Esophagus squamous epithelium (tissue), 5 donors: ENCODE results near the gene GPSM3. TPM values are rescaled to one million over a fixed set of nuclear protein-coding genes. Genes with fewer than 3 reads are reported as not detected.

Experiments
- DNase-seq: peaks from one replicate; lab custom pipeline; 2025; lab: John Stamatoyannopoulos, UW
- H3K27ac ChIP-seq, 4 donors: fragments of 200-600 bp; sonication (generic); one replicate each; pipeline ENCODE4 v1.5.1; 2016 to 2019; ENCODE audit warnings: mild to moderate bottlenecking in 1 of 4
- H3K27me3 ChIP-seq, 4 donors: fragments of 200-600 bp; sonication (generic); 1 replicate in 3 of 4; 2 replicates in 1 of 4; pipeline versions ENCODE4 v1.5.1 to v1.6.0; 2017 to 2021; ENCODE audit warnings: antibody characterized with exemption in 1 of 4
- H3K36me3 ChIP-seq, 3 donors: fragments of 200-600 bp; sonication (generic); one replicate each; pipeline ENCODE4 v1.5.1; 2016 to 2019
- H3K4me1 ChIP-seq, 3 donors: fragments of 200-600 bp; sonication (generic); one replicate each; pipeline ENCODE4 v1.5.1; 2017 to 2019
- H3K4me3 ChIP-seq, 4 donors: fragments of 200-600 bp; sonication (generic); 1 replicate in 3 of 4; 2 replicates in 1 of 4; pipeline ENCODE4 v1.5.1; 2016 to 2019; ENCODE audit warnings: mild to moderate bottlenecking in 2 of 4, moderate library complexity in 1 of 4
- H3K9me3 ChIP-seq, 3 donors: fragments of 200-600 bp; sonication (generic); one replicate each; pipeline ENCODE4 v1.5.1; 2016 to 2019
- POLR2A ChIP-seq, 4 donors: fragments of 450-650 bp; IDR thresholded peaks; one replicate each; pipeline ENCODE4 v1.6.1; 2017; ENCODE audit warnings: antibody characterized with exemption in 4 of 4, mild to moderate bottlenecking in 4 of 4, moderate library complexity in 3 of 4
- WGBS, 2 donors: methylation state at CpG; one replicate each; pipeline ENCODE4 v1.1.5; 2018; 5-methylcytosine and 5-hydroxymethylcytosine counted together
- intact Hi-C: fragments of 100-400 bp; cut with DNase I; formaldehyde crosslinking; loops from one replicate; pipeline ENCODE4 v1.15.0; 2022
- total RNA-seq, 4 donors: library from RNA; depleted of rRNA; stranded (reverse); fragments of >200 nt; gene quantifications; one replicate each; pipeline ENCODE4 v1.1.0, GENCODE V29; 2016
- TF ChIP-seq, protein P1 (sequence below), 6 experiments: fragments of 450-650 bp in 4 of 6; fragments of 200-600 bp in 2 of 6; sonication (generic) in 2 of 6; IDR thresholded peaks; one replicate each; pipeline ENCODE4 v1.5.1; 2016 to 2019; ENCODE audit warnings: antibody characterized with exemption in 6 of 6, mild to moderate bottlenecking in 4 of 6, moderate library complexity in 4 of 6
- donor health status: DM: yes; HTN: yes; CAD: no.

The GPSM3 gene
- total RNA-seq, 4 donors from 2014 or later = 1.6 to 14.1 (median 6.5) TPM

DNA sequence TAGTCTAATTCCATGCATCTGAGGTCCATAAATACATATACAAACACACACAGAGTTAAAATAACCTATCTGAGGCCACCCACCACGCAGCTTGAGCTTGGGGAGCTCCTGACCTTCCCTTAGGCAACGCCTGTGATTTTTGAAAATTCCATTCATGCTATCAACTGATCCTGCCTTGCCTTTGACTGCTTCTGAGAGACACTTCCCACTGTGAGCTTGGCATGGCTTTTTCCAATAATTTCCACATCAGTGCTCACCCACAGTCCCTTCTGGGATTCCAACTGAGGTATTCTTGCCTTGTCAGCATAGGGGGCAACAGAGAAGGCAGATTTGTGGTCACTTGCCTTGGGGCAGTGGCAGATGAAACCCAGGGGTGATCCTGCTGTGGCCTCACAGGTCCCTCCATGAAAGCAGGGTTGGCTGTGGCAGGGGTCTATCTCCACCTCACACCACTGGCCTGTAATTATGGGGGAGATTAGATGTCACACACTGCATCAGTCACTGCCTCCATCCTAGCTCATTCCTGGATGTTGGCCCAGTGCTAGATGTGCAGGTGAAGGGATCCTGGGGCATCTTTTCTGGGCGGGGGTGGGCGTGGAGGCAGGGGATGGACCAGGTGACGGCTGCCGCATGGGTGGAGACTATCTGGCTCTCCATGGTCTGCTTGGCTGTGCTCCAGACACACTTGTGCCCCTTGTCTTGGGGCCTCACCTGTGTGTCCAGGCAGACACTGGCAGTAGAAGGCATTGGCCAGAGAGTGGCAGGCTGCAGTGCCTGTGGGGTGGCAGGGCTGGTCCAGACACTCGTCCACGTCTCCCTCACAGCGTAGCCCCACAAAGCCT is 11.2 kb upstream of the GPSM3 start:
- Histone ChIP-seq H3K9me3 (no peaks in the 10 kb centered on the region), H3K27ac (no peak overlapping the region), H3K36me3 (peaks cover 0 to 6% (median 0%) of the 10 kb centered on the region in 3 donors), H3K4me3 (no peak overlapping the region), H3K4me1 (no peaks in the 10 kb centered on the region), H3K27me3 (peaks cover 0 to 4% (median 0%) of the 10 kb centered on the region in 4 donors)
- WGBS, 2 donors = 85 to 86% methylated on average over 2 to 5 of the region's 9 CpGs
- intact Hi-C loops = no loop called here
- DNase-seq = no peak
- TF ChIP-seq, protein P1, sequence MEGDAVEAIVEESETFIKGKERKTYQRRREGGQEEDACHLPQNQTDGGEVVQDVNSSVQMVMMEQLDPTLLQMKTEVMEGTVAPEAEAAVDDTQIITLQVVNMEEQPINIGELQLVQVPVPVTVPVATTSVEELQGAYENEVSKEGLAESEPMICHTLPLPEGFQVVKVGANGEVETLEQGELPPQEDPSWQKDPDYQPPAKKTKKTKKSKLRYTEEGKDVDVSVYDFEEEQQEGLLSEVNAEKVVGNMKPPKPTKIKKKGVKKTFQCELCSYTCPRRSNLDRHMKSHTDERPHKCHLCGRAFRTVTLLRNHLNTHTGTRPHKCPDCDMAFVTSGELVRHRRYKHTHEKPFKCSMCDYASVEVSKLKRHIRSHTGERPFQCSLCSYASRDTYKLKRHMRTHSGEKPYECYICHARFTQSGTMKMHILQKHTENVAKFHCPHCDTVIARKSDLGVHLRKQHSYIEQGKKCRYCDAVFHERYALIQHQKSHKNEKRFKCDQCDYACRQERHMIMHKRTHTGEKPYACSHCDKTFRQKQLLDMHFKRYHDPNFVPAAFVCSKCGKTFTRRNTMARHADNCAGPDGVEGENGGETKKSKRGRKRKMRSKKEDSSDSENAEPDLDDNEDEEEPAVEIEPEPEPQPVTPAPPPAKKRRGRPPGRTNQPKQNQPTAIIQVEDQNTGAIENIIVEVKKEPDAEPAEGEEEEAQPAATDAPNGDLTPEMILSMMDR (IDR thresholded peaks at IDR 0.05) = no peak
- no peak for TF ChIP-seq POLR2A (IDR thresholded peaks at IDR 0.05)

DNA sequence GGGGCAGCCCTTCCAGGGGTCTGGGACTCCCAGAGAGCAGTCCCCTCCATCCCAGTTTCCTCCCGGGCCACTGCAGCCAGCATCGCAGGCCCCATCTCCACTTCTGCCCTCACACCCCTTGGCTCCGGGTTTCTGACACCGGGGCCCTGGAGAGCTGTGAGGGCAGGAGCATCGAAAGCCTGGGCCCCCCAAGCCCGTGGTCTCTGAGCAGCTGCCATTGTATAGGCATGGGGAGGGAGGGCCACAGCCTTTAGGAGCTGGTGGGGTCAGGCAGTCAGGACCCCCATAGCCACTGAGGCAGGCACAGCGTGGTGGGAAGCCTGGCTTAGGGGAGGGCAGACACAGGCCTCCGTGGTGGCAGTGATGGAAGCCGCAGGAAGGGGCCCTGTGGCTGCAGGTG is 9.7 kb upstream of the GPSM3 start:
- Histone ChIP-seq H3K4me3 (no peak overlapping the region), H3K27ac (no peak overlapping the region), H3K27me3 (peaks cover 0 to 4% (median 0%) of the 10 kb centered on the region in 4 donors), H3K36me3 (peaks cover 0 to 6% (median 0%) of the 10 kb centered on the region in 3 donors), H3K4me1 (peaks cover 0 to 6% (median under 1%) of the 10 kb centered on the region in 3 donors), H3K9me3 (no peaks in the 10 kb centered on the region)
- intact Hi-C loops = no loop called here
- no peak for DNase-seq
- 60 to 100% methylated on average over 1 of the region's 9 CpGs for WGBS, 2 donors
- TF ChIP-seq, protein P1 (IDR thresholded peaks at IDR 0.05) = no peak
- no peak for TF ChIP-seq POLR2A (IDR thresholded peaks at IDR 0.05)

DNA sequence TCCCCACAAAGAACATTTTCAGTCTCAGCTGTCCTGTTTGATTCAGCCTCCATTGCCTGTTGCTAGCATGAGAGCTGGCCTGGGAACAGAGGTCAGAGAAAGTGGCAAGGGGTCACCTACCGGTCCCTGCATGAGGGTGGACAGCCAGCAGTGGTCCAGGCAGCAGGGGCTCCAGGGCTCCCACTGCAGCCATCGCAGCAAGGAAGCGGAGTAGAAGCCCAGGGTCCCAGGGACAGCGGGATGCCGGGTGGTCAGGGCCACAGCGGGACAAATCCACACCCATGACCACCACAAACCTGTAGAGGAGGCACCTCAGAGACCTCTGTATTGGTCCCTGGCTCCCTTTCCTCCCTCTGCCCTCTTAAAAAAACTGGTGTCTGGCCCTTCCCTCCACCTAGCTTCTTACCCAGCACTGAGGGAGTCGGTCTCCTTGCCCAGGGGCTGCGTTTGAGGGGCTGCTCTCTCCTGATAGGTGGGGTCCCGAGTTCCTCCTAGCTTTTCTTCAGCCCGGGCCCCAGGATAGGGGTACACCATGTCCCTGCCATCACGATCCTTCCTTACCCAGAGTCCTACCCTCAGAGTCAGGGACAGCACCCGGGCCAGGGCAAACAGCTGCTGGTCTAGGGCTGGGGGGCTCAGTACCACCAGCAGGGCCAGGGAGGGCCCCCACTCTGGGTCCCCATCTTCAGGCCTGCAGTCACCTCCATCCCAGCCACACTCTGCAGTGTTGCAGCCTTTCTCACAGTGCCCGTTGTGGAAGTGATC is 8.4 kb upstream of the GPSM3 start:
- no peak for DNase-seq
- 93 to 100% methylated on average over 2 to 10 of the region's 13 CpGs for WGBS, 2 donors
- Histone ChIP-seq H3K27me3 (peaks cover 0 to 4% (median 0%) of the 10 kb centered on the region in 4 donors), H3K4me3 (no peak overlapping the region), H3K4me1 (peaks cover 0 to 18% (median 6%) of the 10 kb centered on the region in 3 donors), H3K9me3 (no peaks in the 10 kb centered on the region), H3K36me3 (peaks cover 0 to 6% (median 0%) of the 10 kb centered on the region in 3 donors), H3K27ac (no peak overlapping the region)
- intact Hi-C loops = no loop called here
- TF ChIP-seq POLR2A (IDR thresholded peaks at IDR 0.05) = no peak
- TF ChIP-seq, protein P1 (IDR thresholded peaks at IDR 0.05) = no peak

DNA sequence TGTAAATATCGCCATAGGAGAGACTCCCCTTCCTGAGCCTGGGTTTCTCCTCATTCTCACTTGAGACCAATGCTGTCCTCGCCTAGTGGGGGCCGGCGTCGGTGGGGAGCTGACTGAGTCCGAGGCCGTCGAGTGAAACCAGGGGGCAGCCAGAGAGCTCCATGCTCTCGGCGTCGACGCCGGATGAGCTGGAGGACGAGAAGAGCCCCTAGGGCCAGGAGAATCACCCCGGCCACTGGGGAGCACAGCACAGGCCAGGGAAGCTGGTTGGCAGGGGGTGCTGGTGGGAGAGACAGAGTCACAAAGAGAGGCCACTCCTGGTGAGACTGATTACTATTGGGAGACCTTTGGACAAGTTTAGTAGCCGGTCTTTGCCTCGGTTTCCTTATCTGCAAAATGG is 6.4 kb upstream of the GPSM3 start:
- Histone ChIP-seq H3K27me3 (peaks cover 0 to 4% (median 0%) of the 10 kb centered on the region in 4 donors), H3K4me3 (no peak overlapping the region), H3K27ac (no peak overlapping the region), H3K9me3 (no peaks in the 10 kb centered on the region), H3K36me3 (peaks cover 0 to 3% (median 0%) of the 10 kb centered on the region in 3 donors), H3K4me1 (peaks cover 0 to 32% (median 16%) of the 10 kb centered on the region in 3 donors)
- intact Hi-C loops = no loop called here
- 63 to 70% methylated on average over 2 to 3 of the region's 17 CpGs for WGBS, 2 donors
- DNase-seq = no peak
- TF ChIP-seq POLR2A (IDR thresholded peaks at IDR 0.05) = no peak
- TF ChIP-seq, protein P1 (IDR thresholded peaks at IDR 0.05) = no peak
